ENCODE results near the gene STK32C. TPM values are rescaled to one million over a fixed set of nuclear protein-coding genes. Genes with fewer than 3 reads are reported as not detected.

Gene STK32C
- total RNA-seq, 1 experiment from 2014 or later = 16.5 TPM

DNA sequence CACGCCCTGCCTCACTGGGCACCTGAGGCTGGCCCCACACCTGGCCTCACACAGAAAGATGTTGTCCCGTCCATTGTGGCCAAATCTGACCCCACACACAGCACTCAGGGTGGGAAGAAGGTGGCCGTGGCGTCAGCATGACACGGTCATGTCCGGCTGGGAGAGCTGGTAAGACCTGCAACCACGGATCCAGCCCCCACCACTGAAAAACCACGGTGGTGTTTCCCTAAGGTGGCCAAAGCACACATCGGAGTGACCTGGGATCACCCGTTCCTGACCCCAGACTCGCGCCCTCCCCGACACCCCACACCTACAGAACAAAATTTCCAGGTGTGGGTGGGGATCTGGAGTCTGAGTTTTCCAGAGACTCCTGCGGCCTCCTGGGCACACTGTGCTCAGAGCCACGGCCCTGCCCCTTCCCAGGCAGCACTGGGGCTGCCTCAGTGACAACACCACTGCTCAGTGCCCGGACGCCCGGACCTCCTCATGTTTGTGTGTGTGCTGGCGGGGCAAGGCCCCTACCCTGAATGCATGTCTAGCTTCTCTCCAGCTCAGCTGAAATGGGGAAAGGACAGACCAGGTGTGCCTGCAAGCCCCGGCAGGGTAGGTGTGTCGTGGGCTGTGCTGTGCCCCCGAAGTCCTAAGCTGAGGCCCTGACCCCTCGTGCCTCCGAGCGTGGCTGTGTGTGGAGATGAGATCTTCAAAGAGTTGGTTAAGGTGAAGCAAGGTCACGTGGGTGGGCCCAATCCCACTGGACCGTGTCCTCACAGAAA, 36.1 kb downstream of the STK32C start:
- intact Hi-C loops (cut with micrococcal nuclease; ENCODE audit: unreplicated experiment) = no loop called here
- Histone ChIP-seq H3K36me3 (ENCODE audit: insufficient read depth, low read length, poor library complexity, severe bottlenecking) (no peaks in the 10 kb centered on the region), H3K27ac (ENCODE audit: low read depth, low read length, poor library complexity, severe bottlenecking) (no peak overlapping the region), H3K4me3 (ENCODE audit: low read depth, low read length, poor library complexity, severe bottlenecking) (no peak overlapping the region), H3K27me3 (replicated peaks; ENCODE audit: insufficient read depth, low read depth, low read length, poor library complexity) (no peaks in the 10 kb centered on the region), H3K4me1 (ENCODE audit: insufficient read depth, low read length, poor library complexity, severe bottlenecking) (no peaks in the 10 kb centered on the region), H3K9me3 (ENCODE audit: low read depth, low read length, poor library complexity, severe bottlenecking) (no peaks in the 10 kb centered on the region)
- TF ChIP-seq CTCF (conservative IDR thresholded peaks at IDR 0.05; ENCODE audit: low read depth, low read length) = no peak
- no peak for TF ChIP-seq EZH2 (IDR thresholded peaks at IDR 0.05; ENCODE audit: borderline replicate concordance, low read depth, low read length, poor library complexity, severe bottlenecking)
- DNase-seq (ENCODE audit: low spot score) = no peak
- CTCF ChIA-PET = no interaction called here
- no TSS peak for BruUV-seq (replicated peaks)
- POLR2A ChIA-PET (ENCODE audit: low non-redundant PET) = no interaction called here

DNA sequence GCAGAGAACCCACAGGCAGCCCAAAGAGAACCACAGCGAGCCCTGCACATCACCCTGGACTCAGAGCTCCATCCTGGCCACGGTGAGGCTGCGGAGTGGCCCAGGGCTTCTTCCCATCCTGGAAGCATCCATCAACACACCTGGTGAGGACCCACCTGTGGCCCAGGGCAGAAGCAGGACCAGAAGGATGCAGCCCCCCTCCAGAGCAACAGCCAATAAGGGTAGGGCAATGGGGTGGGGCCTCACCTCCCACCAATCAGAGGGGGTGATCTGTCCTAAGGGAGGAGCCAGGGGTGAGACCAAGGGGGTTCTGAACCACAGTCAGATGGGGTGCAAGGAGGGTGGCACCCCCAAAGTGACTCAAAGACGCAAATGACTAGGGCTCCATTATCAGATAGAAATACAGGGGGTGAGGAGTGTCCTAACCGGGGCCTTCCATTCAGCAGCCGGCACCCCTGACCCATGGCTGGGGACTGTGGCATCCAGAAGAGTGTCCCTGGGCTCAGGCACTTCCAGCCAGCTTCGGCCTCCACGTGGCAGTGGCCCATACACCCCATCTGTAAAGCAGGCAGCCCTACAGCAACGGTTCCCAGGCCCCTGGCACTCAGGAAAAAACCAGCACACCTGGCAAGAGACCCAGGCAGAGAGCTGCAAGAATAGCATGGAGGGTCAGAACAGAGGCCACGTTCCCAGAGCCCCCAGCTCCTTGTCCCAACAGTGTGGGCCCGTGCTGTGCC, 36.9 kb downstream of the STK32C start:
- intact Hi-C loops (cut with micrococcal nuclease; ENCODE audit: unreplicated experiment) = no loop called here
- CTCF ChIA-PET = no interaction called here
- Histone ChIP-seq H3K4me1 (ENCODE audit: insufficient read depth, low read length, poor library complexity, severe bottlenecking) (no peaks in the 10 kb centered on the region), H3K9me3 (ENCODE audit: low read depth, low read length, poor library complexity, severe bottlenecking) (no peaks in the 10 kb centered on the region), H3K27me3 (replicated peaks; ENCODE audit: insufficient read depth, low read depth, low read length, poor library complexity) (no peaks in the 10 kb centered on the region), H3K36me3 (ENCODE audit: insufficient read depth, low read length, poor library complexity, severe bottlenecking) (no peaks in the 10 kb centered on the region), H3K27ac (ENCODE audit: low read depth, low read length, poor library complexity, severe bottlenecking) (no peak overlapping the region), H3K4me3 (ENCODE audit: low read depth, low read length, poor library complexity, severe bottlenecking) (no peak overlapping the region)
- DNase-seq (ENCODE audit: low spot score) = no peak
- BruUV-seq (replicated peaks) = no TSS peak
- TF ChIP-seq CTCF (conservative IDR thresholded peaks at IDR 0.05; ENCODE audit: low read depth, low read length) (no peak), EZH2 (IDR thresholded peaks at IDR 0.05; ENCODE audit: borderline replicate concordance, low read depth, low read length, poor library complexity, severe bottlenecking) (no peak)
- POLR2A ChIA-PET (ENCODE audit: low non-redundant PET) = no interaction called here

DNA sequence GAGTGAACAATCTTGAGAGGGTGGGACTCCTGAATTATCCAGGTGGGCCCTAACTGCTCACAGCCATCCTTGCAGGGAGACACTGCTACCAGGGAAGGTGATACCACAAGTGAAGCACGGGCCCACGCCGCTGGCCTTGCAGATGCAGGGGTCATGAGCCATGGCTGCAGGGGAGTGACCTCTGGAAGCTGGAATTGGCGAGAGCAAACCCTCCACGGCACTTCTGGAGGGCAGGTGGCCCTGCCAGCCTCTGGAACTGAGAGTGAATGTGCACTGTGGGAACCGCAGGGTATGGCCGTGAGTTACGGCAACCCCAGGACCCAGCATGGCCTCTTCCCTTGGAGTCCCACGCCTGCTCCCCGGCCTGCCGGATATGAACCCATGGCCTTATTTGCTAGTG, 37.5 kb downstream of the STK32C start:
- H3K4me1 ChIP-seq (ENCODE audit: insufficient read depth, low read length, poor library complexity, severe bottlenecking) = no peaks in the 10 kb centered on the region
- no peak overlapping the region for H3K27ac ChIP-seq (ENCODE audit: low read depth, low read length, poor library complexity, severe bottlenecking)
- intact Hi-C loops (cut with micrococcal nuclease; ENCODE audit: unreplicated experiment) = no loop called here
- TF ChIP-seq CTCF (conservative IDR thresholded peaks at IDR 0.05; ENCODE audit: low read depth, low read length) (no peak), EZH2 (IDR thresholded peaks at IDR 0.05; ENCODE audit: borderline replicate concordance, low read depth, low read length, poor library complexity, severe bottlenecking) (no peak)
- POLR2A ChIA-PET (ENCODE audit: low non-redundant PET) = no interaction called here
- no peak for DNase-seq (ENCODE audit: low spot score)
- H3K27me3 ChIP-seq (replicated peaks; ENCODE audit: insufficient read depth, low read depth, low read length, poor library complexity) = no peaks in the 10 kb centered on the region
- CTCF ChIA-PET = no interaction called here
- H3K36me3 ChIP-seq (ENCODE audit: insufficient read depth, low read length, poor library complexity, severe bottlenecking) = no peaks in the 10 kb centered on the region
- no peaks in the 10 kb centered on the region for H3K9me3 ChIP-seq (ENCODE audit: low read depth, low read length, poor library complexity, severe bottlenecking)
- no TSS peak for BruUV-seq (replicated peaks)
- H3K4me3 ChIP-seq (ENCODE audit: low read depth, low read length, poor library complexity, severe bottlenecking) = no peak overlapping the region

Data from A673 (cell line).